ENCODE measurements around the gene RAB15.
A peak's percentile ranks its signal among the peaks of the same experiment; 100 is the strongest.

Gene RAB15

GRCh38 chr14:64971943-64972791, at the start of gene RAB15:
RAB15 (minus strand) TSS chr14:64972336; CDS start chr14:64972076, 260 bp downstream.
- DNase-seq = peak; percentile 28 to 47

- peak in 1 of 2 donors; percentile 25 for DNase-seq
These were observed 47.9 kb upstream of the RAB15 start for GRCh38 chr14:65019944-65020566.

DNA sequence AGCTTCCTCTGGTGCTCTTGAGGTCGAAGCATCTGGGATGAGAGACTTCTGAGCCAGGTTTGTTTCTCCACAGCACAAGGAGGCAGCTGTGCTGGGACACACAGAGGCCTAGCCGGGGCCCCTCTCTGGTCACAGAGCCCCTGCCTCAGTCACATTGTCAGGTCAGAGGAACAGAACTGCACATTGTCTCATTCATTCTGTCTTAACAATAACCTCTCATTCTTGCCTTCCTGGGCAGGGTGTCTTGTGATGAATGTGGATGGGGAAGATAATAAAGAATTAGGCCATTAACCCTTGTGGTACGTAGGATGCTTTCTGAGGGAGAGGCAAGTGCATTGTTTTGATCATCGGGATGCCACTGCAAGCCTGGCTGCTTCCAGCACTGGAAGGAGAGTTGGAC, 44.3 kb upstream of the RAB15 start:
- DNase-seq = no peak

- no peak for DNase-seq
These were observed 43.3 kb upstream of the RAB15 start for GRCh38 chr14:65015391-65015790.

DNA sequence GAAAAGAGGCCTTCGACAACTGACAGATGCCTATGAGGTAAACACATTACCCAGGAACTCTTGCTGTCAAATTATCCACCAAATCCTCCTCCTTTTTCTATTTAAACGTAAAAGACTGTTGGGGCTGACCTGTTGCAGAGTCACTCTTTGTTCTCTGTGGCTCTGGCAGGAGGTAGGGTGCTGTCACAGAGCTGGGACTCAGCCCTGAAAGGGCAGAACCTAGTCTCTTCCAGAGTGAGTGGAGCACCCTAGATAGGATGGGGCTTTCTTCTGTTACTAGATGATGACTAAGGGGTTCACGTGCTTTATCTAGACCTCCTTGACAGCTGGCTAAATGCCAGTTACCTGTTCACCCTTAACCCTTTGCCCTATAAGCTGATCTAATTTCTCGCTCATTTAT, 40.2 kb upstream of the RAB15 start:
- DNase-seq = no peak

DNA sequence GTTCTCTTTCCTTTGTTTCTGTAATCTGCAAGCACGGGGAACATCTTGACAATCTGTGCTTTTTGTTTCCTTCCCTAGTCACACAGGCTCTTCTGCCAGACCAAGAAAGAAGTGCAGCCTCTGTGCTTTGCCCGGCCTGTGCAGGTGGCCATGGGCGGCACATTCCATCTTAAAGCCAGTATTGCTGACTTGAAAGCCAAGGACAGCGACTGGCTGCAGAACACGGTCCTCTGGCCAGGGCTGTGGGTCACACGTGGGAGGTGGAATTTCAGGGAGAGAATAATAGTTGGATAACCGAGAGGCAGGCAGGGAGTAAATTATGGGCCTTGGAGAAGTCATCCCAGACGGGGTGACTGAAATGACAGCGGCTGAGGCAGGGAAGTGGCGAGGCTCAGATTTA, 39.4 kb upstream of the RAB15 start:
- DNase-seq = no peak

DNA sequence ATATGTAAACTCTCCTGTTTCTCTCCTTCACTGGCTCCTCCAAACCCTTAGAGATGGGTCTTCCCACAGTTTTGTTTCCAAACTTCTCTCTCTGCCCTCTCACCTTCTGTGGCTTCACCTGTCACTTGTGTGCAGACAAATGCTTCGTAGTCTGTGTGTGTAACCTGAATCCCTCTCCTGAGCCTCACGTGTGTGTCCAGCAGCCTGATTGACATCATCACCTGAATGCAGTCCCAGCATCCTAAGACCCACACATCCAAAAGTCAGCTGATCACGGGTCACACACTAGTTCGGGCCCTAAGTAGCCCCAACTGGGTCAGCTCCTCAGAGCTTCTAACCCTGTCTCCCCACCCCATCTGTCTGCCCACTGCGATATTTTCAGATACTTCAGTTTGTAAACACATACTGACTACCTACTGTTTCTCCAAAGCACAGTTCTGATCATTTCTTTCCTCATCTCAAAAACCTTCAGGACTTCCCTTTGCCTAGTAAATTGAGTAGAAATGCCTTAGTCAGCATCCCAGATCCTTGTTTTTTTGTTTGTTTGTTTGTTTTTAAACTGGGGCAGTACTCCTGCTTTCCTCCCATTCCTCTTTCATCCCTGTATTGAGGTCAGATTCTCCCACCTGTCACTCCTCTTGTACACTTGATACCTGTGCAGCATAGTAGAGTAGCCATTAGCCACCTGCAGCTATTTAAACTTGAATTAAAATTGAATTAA, 38.2 kb upstream of the RAB15 start:
- DNase-seq = no peak

DNA sequence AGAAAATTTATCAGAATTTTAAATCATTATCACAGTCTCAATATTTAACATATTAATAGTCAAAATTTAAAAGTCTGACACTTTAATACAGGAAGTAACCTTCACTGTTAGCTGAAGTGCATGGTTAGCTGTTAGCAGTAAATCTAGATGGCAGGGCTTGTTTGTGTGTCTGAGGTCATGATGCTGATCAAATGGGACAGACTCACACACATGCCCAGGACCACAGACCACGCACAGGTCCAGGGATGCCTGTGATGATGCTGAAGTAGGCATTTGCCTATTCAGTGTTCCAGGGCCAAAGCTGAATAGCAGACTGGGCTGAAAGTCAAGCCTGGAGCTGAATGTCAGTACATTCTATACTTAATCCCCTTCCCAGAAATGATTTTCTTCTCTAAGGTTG, 35.1 kb upstream of the RAB15 start:
- DNase-seq = no peak

DNA sequence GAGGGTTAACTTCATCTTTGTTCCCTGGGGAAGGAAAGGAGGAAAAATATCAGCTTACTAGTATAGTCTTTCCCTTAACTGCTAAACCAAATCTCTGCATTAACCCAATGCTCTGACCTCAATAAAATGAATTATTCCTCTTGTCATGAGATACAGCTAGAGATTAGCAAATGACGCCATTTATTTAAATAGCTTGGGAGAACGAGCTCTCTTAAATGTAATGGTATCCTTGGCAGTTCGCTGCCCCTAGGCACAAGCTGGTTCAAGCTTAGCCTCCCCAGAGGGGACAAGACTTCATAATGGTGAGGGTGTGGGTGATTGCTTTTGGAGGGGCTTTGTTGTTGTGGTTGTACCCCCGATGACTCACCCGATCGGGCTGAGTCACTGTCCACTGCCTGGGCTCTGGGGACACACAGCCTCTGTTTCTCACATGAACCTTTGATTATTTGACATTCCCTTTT, 34.2 kb upstream of the RAB15 start:
- DNase-seq = no peak

DNA sequence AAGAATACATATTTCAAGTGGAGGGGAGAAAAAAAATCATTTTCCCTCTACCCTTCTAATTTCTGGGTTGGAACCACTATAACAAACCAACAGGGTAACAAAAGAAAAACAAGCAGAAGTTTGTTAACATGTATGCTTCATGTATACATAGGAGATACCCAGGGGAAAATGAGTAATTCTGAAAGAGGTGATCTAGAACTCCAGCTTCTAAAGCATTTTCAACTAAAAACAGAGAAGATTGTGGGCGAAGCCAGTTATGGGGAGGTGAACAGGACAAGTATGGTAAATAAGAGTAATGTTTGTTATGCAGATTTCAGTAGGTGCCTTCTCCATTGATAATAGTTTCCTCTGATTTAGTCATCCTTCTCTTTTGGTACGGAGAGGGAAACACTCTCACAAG, 31.3 kb upstream of the RAB15 start:
- DNase-seq = no peak

DNA sequence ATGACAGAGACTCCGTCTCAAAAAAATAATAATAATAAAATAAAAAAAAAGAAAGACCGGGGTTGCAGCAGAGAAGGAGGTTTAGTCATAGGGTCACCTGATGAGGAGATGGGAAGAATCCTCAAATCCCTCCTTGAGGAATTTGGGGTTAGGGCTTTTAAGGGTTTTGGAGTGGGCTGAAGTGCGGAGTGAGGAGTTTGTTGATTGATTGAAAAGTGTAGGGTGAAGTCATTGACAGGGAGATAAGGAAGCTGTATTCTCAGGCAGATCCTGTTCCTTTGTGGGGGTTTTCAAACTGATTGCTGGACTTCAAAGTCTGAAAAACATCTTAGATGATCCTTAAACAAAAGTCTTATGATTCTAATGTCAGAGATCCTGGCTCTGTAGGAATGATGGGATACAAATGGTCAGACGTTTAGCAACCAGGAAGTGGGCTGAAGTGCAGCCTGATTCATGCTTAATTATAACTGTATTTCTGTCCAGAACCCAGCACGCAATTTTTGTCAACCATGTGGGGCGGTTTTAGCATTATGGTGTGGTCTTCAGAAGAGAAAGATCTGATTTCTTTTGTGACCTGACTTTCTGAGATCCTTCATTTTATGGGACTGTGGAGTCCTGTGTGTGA, 30.6 kb upstream of the RAB15 start:
- DNase-seq = no peak

DNA sequence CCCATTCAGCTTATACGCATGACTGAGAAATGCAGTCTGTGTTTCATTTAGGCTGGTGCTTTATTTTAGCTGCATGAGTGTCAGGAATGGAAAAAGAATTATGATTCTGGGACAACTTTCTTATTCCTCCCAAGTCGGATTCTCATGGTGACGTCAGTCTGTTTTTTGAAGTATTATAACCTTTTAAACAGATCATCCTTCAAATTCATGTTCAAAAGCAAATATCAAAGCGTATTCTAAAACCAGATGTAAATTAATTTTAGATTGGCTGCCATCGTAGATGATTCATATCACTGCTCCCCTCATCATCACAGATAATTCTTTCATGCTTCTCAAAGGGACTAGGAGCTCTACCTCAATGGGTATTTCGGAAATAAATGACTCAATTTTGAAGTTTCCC, 29.6 kb upstream of the RAB15 start:
- no peak for DNase-seq

DNA sequence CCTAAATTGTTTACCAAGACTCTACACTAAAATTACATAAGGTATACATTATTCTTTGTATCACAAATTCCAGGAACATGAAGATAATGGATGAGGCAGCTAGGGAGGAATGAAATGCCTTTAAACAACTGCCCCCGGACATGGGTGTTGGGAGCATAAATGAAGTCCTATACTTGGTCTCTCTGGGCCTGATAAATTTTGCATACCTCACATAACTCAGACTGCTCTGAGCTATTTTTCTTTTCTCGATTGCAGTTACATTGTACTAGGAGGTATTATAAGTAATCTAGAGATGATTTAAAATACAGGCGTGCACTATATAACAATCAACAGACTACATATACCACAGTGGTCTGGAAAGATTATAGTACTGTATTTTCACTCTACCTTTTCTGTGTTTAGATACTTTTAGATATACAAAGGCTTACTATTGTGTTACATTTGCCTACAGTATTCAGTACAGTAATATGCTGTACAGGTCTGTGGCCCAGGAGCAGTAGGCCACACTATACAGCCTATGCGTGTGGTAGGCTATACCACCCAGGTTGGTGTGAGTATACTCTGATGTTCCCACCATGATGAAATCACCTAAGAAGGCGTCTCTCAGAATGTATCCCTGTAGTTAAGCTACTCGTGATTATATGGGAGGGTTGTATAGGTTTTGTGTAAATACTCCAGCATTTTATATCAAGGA, 28.9 kb upstream of the RAB15 start:
- no peak for DNase-seq

GRCh38 chr14:64998455-64998931, 26.4 kb upstream of the RAB15 start:
- no peak for DNase-seq

DNA sequence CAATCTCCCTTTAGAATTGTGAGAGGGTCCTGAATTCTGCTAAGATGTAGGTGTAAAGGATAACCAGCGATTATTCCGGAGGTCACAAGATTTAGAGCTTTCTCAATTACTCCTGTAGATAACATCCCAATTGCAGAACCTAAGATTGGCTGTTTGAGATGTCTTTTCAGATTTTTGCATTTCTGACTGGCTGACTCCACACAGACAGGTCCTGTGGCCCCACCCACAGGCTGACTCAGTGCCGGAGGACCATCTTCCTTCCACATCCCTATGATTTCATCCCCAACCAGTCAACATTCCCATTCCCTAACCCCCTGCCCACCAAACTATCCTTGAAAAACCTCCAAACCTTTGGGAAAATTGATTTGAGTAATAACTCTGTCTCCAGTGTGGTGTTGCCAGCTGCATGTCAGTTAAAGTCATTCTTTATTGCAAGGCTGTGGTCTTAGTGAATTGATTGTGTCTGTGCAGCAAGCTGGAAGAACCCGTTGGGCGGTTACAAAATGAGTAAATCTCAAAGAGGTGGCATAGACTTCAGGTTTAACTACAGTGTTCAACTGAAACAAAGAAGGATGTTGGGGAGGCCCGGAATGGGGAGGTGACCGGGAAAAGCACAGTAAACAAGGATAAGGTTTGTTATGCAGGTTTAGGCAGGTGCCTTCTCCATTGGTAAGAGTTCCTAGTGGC, 25.1 kb upstream of the RAB15 start:
- no peak for DNase-seq

- no peak for DNase-seq
These were observed 23.2 kb upstream of the RAB15 start for GRCh38 chr14:64995291-64995690.

- no peak for DNase-seq
These were observed 22.4 kb upstream of the RAB15 start for GRCh38 chr14:64994540-64994939.

- no peak for DNase-seq
These were observed 21.3 kb upstream of the RAB15 start for GRCh38 chr14:64993266-64993930.

DNA sequence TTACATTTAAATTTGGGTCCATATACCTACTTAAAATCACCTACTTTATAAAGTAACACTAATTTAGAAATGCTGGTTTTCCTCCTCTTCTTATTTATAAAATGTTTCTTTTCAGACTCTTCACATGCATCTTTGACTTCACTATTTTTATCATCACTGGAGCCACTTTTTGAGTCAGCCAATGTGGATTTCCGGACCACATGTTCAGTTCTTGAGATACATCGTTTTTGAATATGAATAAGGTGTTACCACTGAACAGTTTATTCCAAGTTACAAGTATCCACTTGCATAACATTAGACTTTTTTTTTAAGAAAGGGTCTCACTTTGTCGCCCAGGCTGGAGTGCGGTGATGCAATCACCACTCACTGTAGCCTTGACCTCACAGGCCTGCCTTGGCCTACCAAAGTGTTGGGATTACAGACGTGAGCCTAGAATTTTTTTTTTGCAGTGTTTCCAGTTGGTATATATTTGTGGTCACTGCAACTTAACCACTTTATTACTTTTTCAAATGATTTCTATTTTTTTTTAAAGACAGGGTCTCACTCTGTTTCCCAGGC, 20.3 kb upstream of the RAB15 start:
- DNase-seq = no peak

DNA sequence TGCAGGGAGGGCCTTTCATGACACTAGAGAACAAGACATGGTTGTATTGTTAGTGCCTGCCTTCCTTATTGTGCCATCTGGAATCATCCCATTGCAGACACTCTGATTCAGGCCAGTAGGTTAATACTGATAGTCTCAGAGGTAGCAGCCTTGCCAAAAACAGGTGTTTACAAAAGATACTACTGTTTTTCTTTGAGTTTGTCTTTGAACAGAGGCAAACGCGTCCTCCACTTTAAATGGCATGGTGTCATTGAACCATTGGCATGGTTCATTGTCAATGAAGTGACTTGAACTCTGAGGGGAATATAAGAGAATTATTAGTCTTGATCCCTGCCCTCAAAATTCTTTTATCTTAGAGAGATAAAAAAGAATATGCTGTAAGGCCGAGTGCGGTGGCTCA, 18.8 kb upstream of the RAB15 start:
- DNase-seq = no peak

DNA sequence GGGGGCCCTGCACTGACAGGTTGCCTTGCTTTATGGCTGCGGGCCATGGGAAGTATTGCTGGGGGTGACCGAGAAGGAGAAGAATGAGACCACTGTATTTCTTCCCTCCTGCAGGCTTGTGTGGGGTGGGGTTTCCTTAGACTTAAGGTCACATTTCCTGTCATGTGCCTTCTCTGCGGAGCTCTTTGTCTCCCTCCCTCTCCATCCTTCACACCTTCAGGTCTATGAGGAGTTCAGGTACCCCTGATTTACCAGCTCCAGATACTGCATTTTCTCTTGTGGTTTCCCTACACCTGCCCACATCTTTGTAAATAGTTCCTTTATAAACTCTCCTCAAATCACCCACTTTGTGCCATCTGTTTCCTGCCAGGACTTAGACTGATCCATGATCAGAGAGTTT, 18.2 kb upstream of the RAB15 start:
- peak in 1 of 2 donors; percentile 46 for DNase-seq
